ENCODE measurements around the gene MEIKIN.
"Not testable (repeated sequence)": the region's sequence is repeated elsewhere in the genome, so short reads cannot be mapped to it uniquely, and the experiment has no call there.

MEIKIN gene

DNA sequence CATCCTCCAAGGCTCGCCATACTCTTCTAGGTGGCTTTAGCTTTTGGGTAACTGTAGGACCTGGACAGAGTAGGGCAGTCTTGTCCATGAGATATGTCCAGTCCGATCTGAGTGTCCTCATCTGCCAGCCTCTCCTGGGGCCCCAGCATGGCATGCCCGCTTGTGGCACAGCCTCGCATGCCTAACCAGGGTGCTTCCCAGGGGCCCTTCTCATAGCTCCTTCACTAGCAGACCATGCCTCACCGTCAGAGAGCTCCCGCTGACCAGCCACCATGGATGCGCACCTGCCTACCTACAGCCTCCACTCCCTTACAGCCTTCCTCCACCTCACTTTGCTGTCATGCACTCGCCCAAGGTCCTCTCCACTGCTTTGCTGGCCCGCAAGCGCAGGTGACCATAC is 88.1 kb downstream of the MEIKIN start:
- no peak overlapping the region for H3K4me3 ChIP-seq (ENCODE audit: control insufficient read depth, low read depth, low read length)
- no peak for DNase-seq (ENCODE audit: low read depth)
- TF ChIP-seq, protein P1, sequence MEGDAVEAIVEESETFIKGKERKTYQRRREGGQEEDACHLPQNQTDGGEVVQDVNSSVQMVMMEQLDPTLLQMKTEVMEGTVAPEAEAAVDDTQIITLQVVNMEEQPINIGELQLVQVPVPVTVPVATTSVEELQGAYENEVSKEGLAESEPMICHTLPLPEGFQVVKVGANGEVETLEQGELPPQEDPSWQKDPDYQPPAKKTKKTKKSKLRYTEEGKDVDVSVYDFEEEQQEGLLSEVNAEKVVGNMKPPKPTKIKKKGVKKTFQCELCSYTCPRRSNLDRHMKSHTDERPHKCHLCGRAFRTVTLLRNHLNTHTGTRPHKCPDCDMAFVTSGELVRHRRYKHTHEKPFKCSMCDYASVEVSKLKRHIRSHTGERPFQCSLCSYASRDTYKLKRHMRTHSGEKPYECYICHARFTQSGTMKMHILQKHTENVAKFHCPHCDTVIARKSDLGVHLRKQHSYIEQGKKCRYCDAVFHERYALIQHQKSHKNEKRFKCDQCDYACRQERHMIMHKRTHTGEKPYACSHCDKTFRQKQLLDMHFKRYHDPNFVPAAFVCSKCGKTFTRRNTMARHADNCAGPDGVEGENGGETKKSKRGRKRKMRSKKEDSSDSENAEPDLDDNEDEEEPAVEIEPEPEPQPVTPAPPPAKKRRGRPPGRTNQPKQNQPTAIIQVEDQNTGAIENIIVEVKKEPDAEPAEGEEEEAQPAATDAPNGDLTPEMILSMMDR (IDR thresholded peaks at IDR 0.05; ENCODE audit: control insufficient read depth, insufficient read depth, low read depth, low read length, missing control alignments): no peak

DNA sequence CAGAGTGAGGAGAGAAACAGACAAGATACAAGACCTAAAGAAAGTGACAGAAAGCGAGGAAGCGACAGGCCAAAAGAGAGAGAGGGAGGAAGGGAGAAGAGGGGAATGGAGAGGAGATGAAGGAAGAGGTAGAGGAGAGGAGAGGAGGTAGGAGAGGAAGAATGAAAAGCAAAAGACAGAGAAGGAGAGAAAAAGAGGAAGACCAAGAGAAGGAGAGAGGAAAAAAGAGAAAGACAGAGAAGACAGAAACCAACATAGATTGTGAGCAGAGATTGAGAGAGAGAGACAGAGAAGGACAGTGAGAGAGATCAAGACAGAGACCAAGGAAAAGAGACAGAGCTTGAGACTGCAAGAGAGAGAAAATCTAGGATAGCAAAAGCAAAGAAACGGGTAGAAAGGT is 90.0 kb downstream of the MEIKIN start:
- no peak for DNase-seq (ENCODE audit: low read depth)
- H3K4me3 ChIP-seq (ENCODE audit: control insufficient read depth, low read depth, low read length): no peak overlapping the region
- TF ChIP-seq, protein P1 (IDR thresholded peaks at IDR 0.05; ENCODE audit: control insufficient read depth, insufficient read depth, low read depth, low read length, missing control alignments): no peak

DNA sequence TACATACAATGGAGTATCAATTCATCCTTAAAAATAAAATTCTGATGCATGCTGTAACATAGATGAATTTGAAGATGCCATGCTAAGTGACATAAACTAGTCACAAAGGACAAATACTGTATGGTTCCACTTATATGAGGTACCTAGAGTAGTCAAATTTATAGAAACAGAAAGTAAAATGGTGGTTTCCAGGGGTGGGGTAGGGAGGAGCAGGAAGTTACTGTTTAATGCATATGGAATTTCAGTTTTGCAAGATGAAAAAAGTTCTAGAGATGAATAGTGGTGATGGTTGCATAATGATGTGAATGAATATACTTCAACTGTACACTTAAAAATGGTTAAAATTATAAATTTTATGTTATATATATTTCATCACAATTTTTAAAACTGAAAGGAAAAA is 91.3 kb downstream of the MEIKIN start:
- H3K4me3 ChIP-seq (ENCODE audit: control insufficient read depth, low read depth, low read length): no peak overlapping the region
- DNase-seq (ENCODE audit: low read depth): no peak
- TF ChIP-seq, protein P1 (IDR thresholded peaks at IDR 0.05; ENCODE audit: control insufficient read depth, insufficient read depth, low read depth, low read length, missing control alignments): no peak

DNA sequence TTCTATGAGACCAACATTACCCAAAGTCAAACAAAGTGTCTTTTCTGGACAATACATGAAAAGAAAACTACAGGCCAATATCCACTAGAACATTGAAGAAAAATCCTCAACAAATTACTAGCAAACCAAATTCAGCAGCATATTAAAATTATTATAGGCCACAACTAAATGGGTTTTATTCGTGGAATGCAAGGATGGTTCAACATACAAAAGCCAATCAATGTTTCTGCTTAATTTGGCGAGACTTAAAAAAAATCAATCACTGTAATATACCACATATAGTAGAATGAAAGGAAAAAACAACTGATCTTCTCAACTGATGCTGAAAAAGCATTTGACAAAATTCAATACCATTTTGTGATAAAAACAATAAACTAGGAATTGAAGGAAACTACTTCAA is 96.8 kb downstream of the MEIKIN start:
- TF ChIP-seq, protein P1 (IDR thresholded peaks at IDR 0.05; ENCODE audit: control insufficient read depth, insufficient read depth, low read depth, low read length, missing control alignments): no peak

DNA sequence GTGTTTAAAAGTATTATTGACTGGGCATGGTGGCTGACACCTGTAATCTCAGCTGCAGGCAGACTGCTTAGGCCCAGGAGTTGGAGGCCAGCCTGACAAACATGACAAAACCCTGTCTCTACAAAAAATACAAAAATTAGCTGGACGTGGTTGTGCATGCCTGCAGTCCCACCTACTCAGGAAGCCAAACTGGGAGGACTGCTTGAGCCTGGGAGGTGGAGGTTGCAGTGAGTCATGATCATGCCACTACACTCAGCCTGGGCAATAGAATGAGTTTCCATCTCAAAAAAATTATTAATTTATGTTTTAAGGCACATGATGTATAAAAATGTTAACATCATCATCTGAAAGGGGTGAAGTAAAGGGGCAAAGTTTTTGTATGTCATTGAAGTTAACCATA is 98.9 kb downstream of the MEIKIN start:
- H3K4me3 ChIP-seq (ENCODE audit: control insufficient read depth, low read depth, low read length): no peak overlapping the region
- DNase-seq (ENCODE audit: low read depth): no peak
- TF ChIP-seq, protein P1 (IDR thresholded peaks at IDR 0.05; ENCODE audit: control insufficient read depth, insufficient read depth, low read depth, low read length, missing control alignments): no peak

More for the DNA sequence above, 96.8 kb downstream of the MEIKIN start:
- H3K4me3 ChIP-seq (ENCODE audit: control insufficient read depth, low read depth, low read length): no peak overlapping the region
- DNase-seq (ENCODE audit: low read depth): no peak

DNA sequence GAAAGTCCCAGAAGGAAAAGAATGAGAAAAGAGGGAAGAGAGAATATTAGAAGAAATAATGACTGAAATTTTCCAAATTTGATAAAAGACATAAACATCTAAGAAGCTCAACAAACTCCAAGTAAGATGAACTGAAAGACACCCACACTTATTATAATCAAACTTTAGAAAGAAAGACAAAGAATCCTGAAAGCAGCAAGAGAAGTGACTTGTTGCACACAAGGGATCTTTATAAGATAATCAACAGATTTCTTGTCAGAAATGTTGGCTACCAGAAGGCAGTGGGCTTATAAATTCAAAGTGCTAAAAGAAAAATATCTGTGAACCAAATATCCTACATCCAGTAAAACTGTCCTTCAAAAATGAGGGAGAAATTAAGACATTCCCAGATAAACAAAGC is 99.6 kb downstream of the MEIKIN start:
- TF ChIP-seq, protein P1 (IDR thresholded peaks at IDR 0.05; ENCODE audit: control insufficient read depth, insufficient read depth, low read depth, low read length, missing control alignments): no peak
- no peak overlapping the region for H3K4me3 ChIP-seq (ENCODE audit: control insufficient read depth, low read depth, low read length)
- no peak for DNase-seq (ENCODE audit: low read depth)

DNA sequence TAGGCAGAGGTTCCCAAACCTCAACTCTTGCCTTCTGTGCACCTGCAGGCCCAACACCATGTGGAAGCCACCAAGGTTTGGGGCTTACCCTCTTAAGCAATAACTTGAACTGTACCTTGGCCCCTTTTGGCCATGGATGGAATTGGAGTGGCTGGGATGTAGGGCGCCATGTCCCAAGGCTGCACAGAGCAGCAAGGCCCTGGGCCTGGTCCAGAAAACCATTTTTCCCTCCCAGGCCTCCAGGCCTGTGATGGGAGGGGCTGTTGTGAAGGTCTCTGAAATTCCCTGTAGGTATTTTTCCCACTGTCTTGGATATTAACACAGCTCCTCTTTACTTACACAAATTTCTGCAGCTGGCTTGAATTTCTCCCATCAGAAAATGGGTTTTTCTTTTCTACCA is 102.5 kb downstream of the MEIKIN start:
- not testable (repeated sequence) for DNase-seq (ENCODE audit: low read depth); H3K4me3 ChIP-seq (ENCODE audit: control insufficient read depth, low read depth, low read length)

DNA sequence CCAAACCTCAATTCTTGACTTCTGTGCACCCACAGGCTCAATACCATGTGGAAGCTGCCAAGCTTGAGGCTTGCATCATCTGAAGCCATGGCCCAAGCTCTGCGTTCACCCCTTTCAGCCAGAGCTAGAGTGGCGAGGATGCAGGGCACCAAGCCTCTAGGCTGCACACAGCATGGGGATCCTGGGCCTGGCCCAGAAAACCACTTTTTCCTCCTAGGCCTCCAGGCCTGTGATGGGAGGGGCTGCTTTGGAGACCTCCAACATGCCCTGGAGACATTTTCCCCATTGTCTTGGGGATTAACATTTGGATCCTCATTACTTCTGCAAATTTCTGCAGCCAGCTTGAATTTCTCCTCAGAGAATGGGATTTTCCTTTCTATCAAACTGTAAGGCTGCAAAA is 112.8 kb downstream of the MEIKIN start:
- H3K4me3 ChIP-seq (ENCODE audit: control insufficient read depth, low read depth, low read length); DNase-seq (ENCODE audit: low read depth): not testable (repeated sequence)
